ENCODE data around the gene PCSK1.

GRCh38 chr5:96347502-96348292, 85.4 kb downstream of the PCSK1 start:
- no peak for TF ChIP-seq CTCF (IDR thresholded peaks at IDR 0.05)
- TF ChIP-seq POLR2AphosphoS5 (IDR thresholded peaks at IDR 0.05) = no peak
- TF ChIP-seq EP300 (IDR thresholded peaks at IDR 0.05; ENCODE audit: low read depth) = no peak

All from transverse colon (tissue), 4 donors.